ENCODE measurements around the gene HADHA.

HADHA gene

DNA sequence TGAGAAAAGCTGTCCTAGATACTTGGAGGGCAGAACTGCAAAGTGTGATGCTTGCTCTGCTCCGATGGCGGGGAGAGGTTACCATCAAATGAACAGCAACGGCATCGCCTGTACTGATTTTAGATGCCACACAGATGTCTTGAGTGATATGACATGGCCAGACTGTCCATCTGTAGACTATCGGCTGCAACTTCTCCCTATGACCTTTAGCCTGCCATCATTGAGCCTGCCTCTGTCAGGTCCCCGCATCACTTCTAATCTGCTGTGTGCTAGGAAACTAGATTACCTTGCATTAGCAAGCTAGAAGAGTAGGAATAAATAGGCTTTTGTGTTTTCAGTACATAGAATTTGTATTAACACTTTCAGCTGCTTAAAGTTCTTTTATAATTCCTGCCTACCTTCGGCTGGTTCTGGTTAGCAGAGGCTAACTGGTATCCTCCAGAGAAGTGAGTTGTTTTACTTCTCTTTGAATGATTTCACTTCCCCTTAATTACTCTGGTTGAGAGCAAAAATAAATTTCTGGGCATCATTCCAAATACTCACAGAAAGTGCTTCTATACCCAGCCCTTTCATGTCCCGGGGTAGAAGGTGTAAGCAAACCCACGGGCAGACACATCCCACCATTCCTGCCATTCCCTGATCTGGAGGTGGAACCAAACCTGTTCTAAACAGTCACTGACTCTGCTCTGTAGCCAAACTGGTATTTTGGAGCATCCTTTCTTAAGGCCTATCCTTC is 47.6 kb downstream of the HADHA start:
- no peak for DNase-seq (ENCODE audit: low read depth, low spot score)
- H3K4me3 ChIP-seq (ENCODE audit: low read depth, low read length): no peak overlapping the region
- in situ Hi-C loops (cut with HindIII; ENCODE audit: low sequenced_read_pairs): no loop called here
- TF ChIP-seq, protein P1, sequence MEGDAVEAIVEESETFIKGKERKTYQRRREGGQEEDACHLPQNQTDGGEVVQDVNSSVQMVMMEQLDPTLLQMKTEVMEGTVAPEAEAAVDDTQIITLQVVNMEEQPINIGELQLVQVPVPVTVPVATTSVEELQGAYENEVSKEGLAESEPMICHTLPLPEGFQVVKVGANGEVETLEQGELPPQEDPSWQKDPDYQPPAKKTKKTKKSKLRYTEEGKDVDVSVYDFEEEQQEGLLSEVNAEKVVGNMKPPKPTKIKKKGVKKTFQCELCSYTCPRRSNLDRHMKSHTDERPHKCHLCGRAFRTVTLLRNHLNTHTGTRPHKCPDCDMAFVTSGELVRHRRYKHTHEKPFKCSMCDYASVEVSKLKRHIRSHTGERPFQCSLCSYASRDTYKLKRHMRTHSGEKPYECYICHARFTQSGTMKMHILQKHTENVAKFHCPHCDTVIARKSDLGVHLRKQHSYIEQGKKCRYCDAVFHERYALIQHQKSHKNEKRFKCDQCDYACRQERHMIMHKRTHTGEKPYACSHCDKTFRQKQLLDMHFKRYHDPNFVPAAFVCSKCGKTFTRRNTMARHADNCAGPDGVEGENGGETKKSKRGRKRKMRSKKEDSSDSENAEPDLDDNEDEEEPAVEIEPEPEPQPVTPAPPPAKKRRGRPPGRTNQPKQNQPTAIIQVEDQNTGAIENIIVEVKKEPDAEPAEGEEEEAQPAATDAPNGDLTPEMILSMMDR (IDR thresholded peaks at IDR 0.05; ENCODE audit: low read depth, low read length): no peak

DNA sequence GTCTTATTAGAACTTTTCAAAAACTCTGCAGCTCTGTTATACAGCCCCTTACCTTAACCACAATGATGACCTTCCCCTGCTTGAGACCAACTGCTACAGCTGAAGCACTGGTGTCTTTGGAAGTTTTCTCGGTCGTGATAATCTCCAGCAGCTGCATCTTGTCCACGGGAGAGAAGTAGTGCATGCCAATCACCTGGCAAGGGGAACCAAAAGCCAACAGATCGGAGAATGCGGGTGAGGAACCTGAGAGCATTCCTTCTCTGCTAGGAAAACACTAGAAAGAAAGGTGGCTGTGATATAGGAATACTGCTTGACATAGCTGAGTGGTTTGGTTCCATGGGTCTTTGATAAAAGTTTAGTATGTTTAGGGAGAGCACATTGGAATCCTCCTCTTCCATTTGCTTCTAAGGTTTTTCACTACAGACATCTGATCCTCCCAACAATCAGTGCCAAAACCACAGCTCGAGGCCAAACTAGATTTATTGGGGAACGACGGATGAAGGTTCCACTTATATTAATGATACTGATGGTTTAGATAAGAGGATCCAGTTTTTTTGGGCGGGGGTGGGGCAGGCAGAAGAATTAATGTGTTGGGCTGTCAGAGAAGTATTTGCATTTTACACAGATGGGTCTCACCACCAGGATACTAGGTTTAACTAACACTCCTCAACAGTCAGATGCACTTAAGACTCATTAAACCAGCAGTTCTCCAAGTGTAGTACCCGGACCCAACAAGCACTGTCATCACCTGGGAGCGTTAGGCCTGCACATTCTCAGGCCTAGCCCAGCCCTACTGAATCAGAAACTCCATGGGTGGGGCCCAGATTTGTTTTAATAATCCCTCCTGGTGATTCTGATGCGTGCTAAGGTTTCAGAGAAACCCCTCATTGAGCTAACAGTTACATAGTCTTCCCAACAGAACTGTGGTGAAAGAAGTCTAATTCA is 49.1 kb downstream of the HADHA start:
- TF ChIP-seq, protein P1 (IDR thresholded peaks at IDR 0.05; ENCODE audit: low read depth, low read length): no peak
- no peak overlapping the region for H3K4me3 ChIP-seq (ENCODE audit: low read depth, low read length)
- DNase-seq (ENCODE audit: low read depth, low spot score): no peak
- in situ Hi-C loops (cut with HindIII; ENCODE audit: low sequenced_read_pairs): no loop called here

DNA sequence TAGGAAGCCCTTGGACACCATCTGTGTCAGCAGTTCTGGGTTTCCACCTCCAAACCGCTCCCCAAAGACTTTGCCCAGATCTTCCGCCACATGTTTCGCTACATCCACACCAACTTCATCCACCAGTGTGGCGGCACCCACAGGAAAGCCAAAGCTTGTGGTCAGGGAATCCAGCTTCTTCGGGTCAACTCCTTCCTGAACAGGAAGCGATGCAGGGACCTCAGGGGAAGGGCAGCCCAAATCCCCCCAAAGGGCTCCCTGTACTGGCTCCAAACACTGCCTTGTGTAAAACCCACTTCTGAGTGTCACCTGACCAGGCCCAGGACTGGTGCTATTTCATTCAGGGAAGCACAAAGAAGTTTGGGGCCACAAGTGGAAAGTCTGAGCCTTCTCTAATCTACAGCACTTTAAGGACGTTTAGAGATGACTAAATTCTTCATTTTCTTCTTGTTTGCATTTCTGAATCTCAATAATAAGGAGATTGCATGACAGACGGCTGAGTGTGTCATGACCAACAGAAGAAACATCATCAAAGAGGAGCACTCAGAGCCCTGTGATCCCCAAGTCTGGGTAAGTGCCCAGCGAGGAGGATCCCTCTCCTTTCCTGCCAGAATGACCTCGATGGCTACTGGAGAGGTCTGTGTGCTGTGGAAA is 50.7 kb downstream of the HADHA start:
- in situ Hi-C loops (cut with HindIII; ENCODE audit: low sequenced_read_pairs): no loop called here
- TF ChIP-seq, protein P1 (IDR thresholded peaks at IDR 0.05; ENCODE audit: low read depth, low read length): no peak
- H3K4me3 ChIP-seq (ENCODE audit: low read depth, low read length): no peak overlapping the region
- DNase-seq (ENCODE audit: low read depth, low spot score): no peak

DNA sequence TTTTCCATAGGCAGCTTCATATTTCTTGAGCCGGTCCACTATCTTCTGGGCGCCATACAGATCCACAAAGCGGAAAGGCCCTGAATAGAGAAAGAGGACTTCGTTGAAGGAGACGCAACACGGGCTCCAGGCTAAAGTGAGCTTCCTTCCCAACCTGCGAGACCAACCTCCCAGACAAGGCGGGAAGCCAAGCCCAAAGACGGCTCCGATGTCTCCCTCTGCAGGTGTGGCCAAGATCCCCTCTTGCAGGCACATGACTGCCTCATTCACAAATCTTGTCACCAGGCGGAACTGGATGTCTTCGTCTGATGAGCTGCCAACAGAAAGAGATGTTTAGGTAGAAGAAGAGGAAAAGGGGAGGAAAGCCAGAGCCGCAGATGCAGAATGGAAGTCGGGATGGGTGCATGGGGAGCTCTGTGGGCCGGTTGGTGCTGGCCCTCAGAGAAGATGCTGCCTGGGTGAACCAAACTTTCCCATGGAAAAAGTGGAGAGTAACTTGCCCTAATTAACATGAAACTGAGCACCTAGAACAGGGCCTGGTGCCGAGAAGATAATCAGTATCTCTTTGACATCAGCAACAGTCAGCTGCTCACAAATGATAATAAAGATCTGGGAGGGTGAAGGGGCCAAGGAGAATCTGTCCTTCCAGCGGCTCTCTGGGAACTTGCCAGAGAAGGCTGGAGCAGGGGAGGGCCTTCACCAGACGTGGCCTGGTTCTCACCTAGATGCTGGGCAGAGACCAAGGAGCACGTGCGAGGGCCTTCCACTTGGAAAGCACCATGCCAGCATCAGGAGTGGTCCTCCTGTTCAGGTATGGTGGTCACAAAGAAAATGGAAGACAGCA is 52.9 kb downstream of the HADHA start:
- no peak overlapping the region for H3K4me3 ChIP-seq (ENCODE audit: low read depth, low read length)
- TF ChIP-seq, protein P1 (IDR thresholded peaks at IDR 0.05; ENCODE audit: low read depth, low read length): no peak
- in situ Hi-C loops (cut with HindIII; ENCODE audit: low sequenced_read_pairs): no loop called here
- no peak for DNase-seq (ENCODE audit: low read depth, low spot score)

DNA sequence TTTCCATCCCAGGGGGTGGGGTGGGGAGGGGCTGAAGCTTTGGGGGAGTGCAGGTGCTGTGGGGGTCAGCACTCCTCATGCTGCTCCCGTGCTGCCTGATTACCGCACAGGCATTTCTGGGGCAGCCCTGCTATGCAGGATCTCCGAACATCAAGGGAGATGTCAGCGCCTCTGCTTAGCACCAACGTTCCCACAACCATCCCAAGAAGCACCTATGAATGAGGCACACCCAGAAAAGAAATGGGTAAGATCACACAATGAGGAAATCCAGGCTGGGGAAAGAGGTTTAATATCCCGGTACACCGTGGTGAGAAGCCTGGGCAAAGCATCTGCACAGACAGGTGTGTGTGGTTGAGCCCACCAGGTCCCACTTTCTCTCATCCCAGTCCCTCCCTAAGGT is 54.1 kb downstream of the HADHA start:
- DNase-seq (ENCODE audit: low read depth, low spot score): no peak
- H3K4me3 ChIP-seq (ENCODE audit: low read depth, low read length): no peak overlapping the region
- TF ChIP-seq, protein P1 (IDR thresholded peaks at IDR 0.05; ENCODE audit: low read depth, low read length): no peak
- in situ Hi-C loops (cut with HindIII; ENCODE audit: low sequenced_read_pairs): no loop called here

DNA sequence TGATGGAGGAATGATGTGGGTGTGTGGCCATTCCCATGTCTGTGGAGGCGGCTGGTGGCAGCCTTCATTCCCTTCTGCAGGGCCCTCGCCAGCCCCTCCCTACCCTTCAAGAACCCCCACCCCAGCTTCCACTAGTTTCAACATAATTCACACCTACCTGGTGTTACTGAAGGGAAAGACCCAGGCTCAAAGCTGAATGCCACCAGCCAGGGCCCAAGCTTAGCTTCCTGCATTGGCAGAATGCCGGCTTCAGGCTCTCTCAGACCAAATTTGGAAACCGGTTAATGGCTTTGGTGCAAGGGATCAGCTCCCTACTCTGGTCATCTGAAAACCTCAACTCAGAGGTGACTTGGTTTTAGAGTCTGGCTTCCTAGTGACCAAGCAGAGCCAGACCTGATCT is 54.7 kb downstream of the HADHA start:
- in situ Hi-C loops (cut with HindIII; ENCODE audit: low sequenced_read_pairs): no loop called here
- H3K4me3 ChIP-seq (ENCODE audit: low read depth, low read length): no peak overlapping the region
- DNase-seq (ENCODE audit: low read depth, low spot score): no peak
- TF ChIP-seq, protein P1 (IDR thresholded peaks at IDR 0.05; ENCODE audit: low read depth, low read length): no peak
